ENCODE data around the gene BSN. TPM values are rescaled to one million over a fixed set of nuclear protein-coding genes. Genes with fewer than 3 reads are reported as not detected.

BSN gene
- total RNA-seq, 1 experiment from 2014 or later, result 0.27 TPM

GRCh38 chr3:49601358-49602048 is 47.2 kb downstream of the BSN start:
- DNase-seq (ENCODE audit: low read depth), result no peak

- peak; percentile 74 for DNase-seq (ENCODE audit: low read depth)
Measured at GRCh38 chr3:49602049-49602554, 47.8 kb downstream of the BSN start.

- DNase-seq (ENCODE audit: low read depth), result peak; percentile 53
Measured at GRCh38 chr3:49602877-49603411, 48.7 kb downstream of the BSN start.

- DNase-seq (ENCODE audit: low read depth), result no peak
Measured at GRCh38 chr3:49606427-49606826, 52.1 kb downstream of the BSN start.

- no peak for DNase-seq (ENCODE audit: low read depth)
Measured at GRCh38 chr3:49607105-49607591, 52.9 kb downstream of the BSN start.

GRCh38 chr3:49607796-49608195 is 53.5 kb downstream of the BSN start:
- no peak for DNase-seq (ENCODE audit: low read depth)

GRCh38 chr3:49609314-49609713 is 55.0 kb downstream of the BSN start:
- no peak for DNase-seq (ENCODE audit: low read depth)

- no peak for DNase-seq (ENCODE audit: low read depth)
Measured at GRCh38 chr3:49609815-49610214, 55.5 kb downstream of the BSN start.

- DNase-seq (ENCODE audit: low read depth), result no peak
Measured at GRCh38 chr3:49610666-49611280, 56.5 kb downstream of the BSN start.

- no peak for DNase-seq (ENCODE audit: low read depth)
Measured at GRCh38 chr3:49611291-49611690, 57.0 kb downstream of the BSN start.

GRCh38 chr3:49611719-49612118 is 57.4 kb downstream of the BSN start:
- DNase-seq (ENCODE audit: low read depth), result no peak

- no peak for DNase-seq (ENCODE audit: low read depth)
Measured at GRCh38 chr3:49614936-49615335, 60.7 kb downstream of the BSN start.

GRCh38 chr3:49616061-49616460 is 61.8 kb downstream of the BSN start:
- DNase-seq (ENCODE audit: low read depth), result no peak

- peak; percentile 55 for DNase-seq (ENCODE audit: low read depth)
Measured at GRCh38 chr3:49616491-49616941, 62.2 kb downstream of the BSN start.

GRCh38 chr3:49617390-49618013 is 63.2 kb downstream of the BSN start:
- no peak for DNase-seq (ENCODE audit: low read depth)

GRCh38 chr3:49618412-49618811 is 64.1 kb downstream of the BSN start:
- no peak for DNase-seq (ENCODE audit: low read depth)

GRCh38 chr3:49619649-49620048 is 65.4 kb downstream of the BSN start:
- peak; percentile 47 for DNase-seq (ENCODE audit: low read depth)

- no peak for DNase-seq (ENCODE audit: low read depth)
Measured at GRCh38 chr3:49620728-49621127, 66.5 kb downstream of the BSN start.

- no peak for DNase-seq (ENCODE audit: low read depth)
Measured at GRCh38 chr3:49623071-49623470, 68.8 kb downstream of the BSN start.

- DNase-seq (ENCODE audit: low read depth), result no peak
Measured at GRCh38 chr3:49625071-49625470, 70.8 kb downstream of the BSN start.

GRCh38 chr3:49626101-49626581 is 71.9 kb downstream of the BSN start:
- no peak for DNase-seq (ENCODE audit: low read depth)

GRCh38 chr3:49626796-49627195 is 72.5 kb downstream of the BSN start:
- DNase-seq (ENCODE audit: low read depth), result no peak

Data from M059J (cell line).